Amygdala (tissue), 56 donors: ENCODE results near the gene RAB36.
"Not testable (repeated sequence)": the region's sequence is repeated elsewhere in the genome, so short reads cannot be mapped to it uniquely, and the experiment has no call there.

Source experiments
- DNase-seq, 56 donors: peaks; one replicate each; lab custom pipeline; 2025; lab: John Stamatoyannopoulos, UW

The RAB36 gene

GRCh38 chr22:23132376-23133091 is 12.7 kb upstream of the RAB36 start:
- DNase-seq, result no peak

- no peak for DNase-seq
These were observed 11.4 kb upstream of the RAB36 start for GRCh38 chr22:23133922-23134321.

- DNase-seq, result not testable (repeated sequence)
These were observed 8.3 kb upstream of the RAB36 start for GRCh38 chr22:23136991-23137390.

GRCh38 chr22:23137468-23137867 is 7.8 kb upstream of the RAB36 start:
- DNase-seq, result no peak

GRCh38 chr22:23137905-23138561 is 7.2 kb upstream of the RAB36 start:
- DNase-seq, result peak in 5 of 56 donors; percentile 17 to 50 (median 23)

- no peak for DNase-seq
These were observed 6.5 kb upstream of the RAB36 start for GRCh38 chr22:23138584-23139435.

GRCh38 chr22:23140385-23140784 is 4.9 kb upstream of the RAB36 start:
- DNase-seq, result no peak

GRCh38 chr22:23142546-23143105 is 2.7 kb upstream of the RAB36 start:
- no peak for DNase-seq

GRCh38 chr22:23143119-23143518 is 2.2 kb upstream of the RAB36 start:
- DNase-seq, result no peak

- DNase-seq, result no peak
These were observed 845 bp upstream of the RAB36 start for GRCh38 chr22:23144432-23144831.

GRCh38 chr22:23145878-23146470 is 697 bp downstream of the RAB36 start:
- no peak for DNase-seq

GRCh38 chr22:23146478-23147205 is 1.4 kb downstream of the RAB36 start:
- DNase-seq, result no peak

- no peak for DNase-seq
These were observed 2.5 kb downstream of the RAB36 start for GRCh38 chr22:23147617-23148387.

GRCh38 chr22:23149743-23150238 is 4.5 kb downstream of the RAB36 start:
- no peak for DNase-seq

GRCh38 chr22:23150762-23151161 is 5.5 kb downstream of the RAB36 start:
- DNase-seq, result no peak

- no peak for DNase-seq
These were observed 6.5 kb downstream of the RAB36 start for GRCh38 chr22:23151827-23152226.

GRCh38 chr22:23152238-23153114 is 7.2 kb downstream of the RAB36 start:
- no peak for DNase-seq

- DNase-seq, result no peak
These were observed 8.7 kb downstream of the RAB36 start for GRCh38 chr22:23153994-23154393.
